HEK293 (cell line): Measurements from ENCODE around the gene ARHGEF12.

Experiments
- ZNF274 ChIP-seq, 2 experiments: fragments of 200-500 bp in 1 of 2; fragments of 450-650 bp in 1 of 2; sonication (Bioruptor generic) in 1 of 2; formaldehyde crosslinking in 1 of 2; IDR thresholded peaks; 2 replicates each; pipeline versions ENCODE4 v1.5.1 to v1.6.1; 2014 to 2016; ENCODE audit warnings: borderline replicate concordance in 1 of 2, inconsistent platforms in 1 of 2, low read length in 1 of 2, missing biosample characterization in 1 of 2, missing genetic modification characterization in 1 of 2
- ZNF623 ChIP-seq: fragments of 450-650 bp; formaldehyde crosslinking; IDR thresholded peaks from 2 replicates; pipeline ENCODE4 v1.5.1; 2016; ENCODE audit warnings: missing biosample characterization, missing genetic modification characterization
- TF ChIP-seq, protein P1 (sequence below): fragments of 450-650 bp; formaldehyde crosslinking; IDR thresholded peaks from 2 replicates; pipeline ENCODE4 v1.5.1; 2016; ENCODE audit warnings: missing biosample characterization, missing genetic modification characterization
- TF ChIP-seq, protein P2 (sequence below): fragments of 450-650 bp; formaldehyde crosslinking; optimal IDR thresholded peaks from 2 replicates; pipeline ENCODE3; 2016; ENCODE audit warnings: missing biosample characterization, mild to moderate bottlenecking, missing genetic modification characterization

DNA sequence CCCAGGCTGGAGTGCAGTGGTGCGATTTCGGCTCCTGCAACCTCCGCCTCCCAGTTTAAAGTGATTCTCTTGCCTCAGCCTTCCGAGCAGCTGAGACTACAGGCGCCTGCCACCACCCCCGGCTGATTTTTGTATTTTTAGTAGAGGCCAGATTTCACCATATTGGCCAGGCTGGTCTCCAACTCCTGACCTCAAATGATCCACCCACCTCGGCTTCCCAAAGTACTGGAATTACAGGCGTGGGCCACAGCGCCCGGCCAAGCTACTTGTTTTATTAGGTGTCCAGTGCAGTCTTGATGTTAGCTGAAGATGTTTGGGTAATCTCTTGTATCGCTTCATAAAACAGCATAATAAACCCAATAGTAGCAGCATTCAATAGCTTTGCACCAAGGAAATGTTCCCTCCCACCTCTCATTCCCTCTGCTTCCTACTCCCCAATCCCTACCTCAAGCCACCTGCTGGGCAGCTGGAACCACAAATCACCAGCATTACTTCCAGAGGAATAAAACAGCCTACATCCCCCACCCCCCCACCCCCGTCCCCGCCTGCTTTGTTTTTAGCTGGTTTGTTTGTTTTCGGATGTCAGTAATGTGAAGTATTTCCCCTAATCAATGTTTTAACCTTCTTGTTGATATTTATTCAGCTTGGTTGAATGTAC, 164.3 kb downstream of the ARHGEF12 start:
- TF ChIP-seq, protein P1, sequence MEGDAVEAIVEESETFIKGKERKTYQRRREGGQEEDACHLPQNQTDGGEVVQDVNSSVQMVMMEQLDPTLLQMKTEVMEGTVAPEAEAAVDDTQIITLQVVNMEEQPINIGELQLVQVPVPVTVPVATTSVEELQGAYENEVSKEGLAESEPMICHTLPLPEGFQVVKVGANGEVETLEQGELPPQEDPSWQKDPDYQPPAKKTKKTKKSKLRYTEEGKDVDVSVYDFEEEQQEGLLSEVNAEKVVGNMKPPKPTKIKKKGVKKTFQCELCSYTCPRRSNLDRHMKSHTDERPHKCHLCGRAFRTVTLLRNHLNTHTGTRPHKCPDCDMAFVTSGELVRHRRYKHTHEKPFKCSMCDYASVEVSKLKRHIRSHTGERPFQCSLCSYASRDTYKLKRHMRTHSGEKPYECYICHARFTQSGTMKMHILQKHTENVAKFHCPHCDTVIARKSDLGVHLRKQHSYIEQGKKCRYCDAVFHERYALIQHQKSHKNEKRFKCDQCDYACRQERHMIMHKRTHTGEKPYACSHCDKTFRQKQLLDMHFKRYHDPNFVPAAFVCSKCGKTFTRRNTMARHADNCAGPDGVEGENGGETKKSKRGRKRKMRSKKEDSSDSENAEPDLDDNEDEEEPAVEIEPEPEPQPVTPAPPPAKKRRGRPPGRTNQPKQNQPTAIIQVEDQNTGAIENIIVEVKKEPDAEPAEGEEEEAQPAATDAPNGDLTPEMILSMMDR: no peak
- TF ChIP-seq, protein P2, sequence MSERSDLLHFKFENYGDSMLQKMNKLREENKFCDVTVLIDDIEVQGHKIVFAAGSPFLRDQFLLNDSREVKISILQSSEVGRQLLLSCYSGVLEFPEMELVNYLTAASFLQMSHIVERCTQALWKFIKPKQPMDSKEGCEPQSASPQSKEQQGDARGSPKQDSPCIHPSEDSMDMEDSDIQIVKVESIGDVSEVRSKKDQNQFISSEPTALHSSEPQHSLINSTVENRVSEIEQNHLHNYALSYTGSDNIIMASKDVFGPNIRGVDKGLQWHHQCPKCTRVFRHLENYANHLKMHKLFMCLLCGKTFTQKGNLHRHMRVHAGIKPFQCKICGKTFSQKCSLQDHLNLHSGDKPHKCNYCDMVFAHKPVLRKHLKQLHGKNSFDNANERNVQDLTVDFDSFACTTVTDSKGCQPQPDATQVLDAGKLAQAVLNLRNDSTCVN (tag by site-specific recombination): no peak
- TF ChIP-seq ZNF623 (no peak), ZNF274 (IDR thresholded peaks at IDR 0.05; ENCODE audit: low read length) (no peak), ZNF274 (tag by site-specific recombination; IDR thresholded peaks at IDR 0.05; ENCODE audit: borderline replicate concordance) (no peak)
